GM19035 (cell line): ENCODE measurements around the gene HMG20B.
"Not testable (repeated sequence)": the region's sequence is repeated elsewhere in the genome, so short reads cannot be mapped to it uniquely, and the experiment has no call there.

ENCODE experiments used
- ATAC-seq: cut with Tn5 transposase; IDR thresholded peaks from one replicate; pipeline ENCODE4 v1.9.1; 2021; ENCODE audit not compliant: unreplicated experiment

The HMG20B gene

GRCh38 chr19:3572855-3573161 is at the start of gene HMG20B:
HMG20B (plus strand) TSS chr19:3572944; CDS start chr19:3573310, 366 bp downstream.
- no peak for ATAC-seq

- ATAC-seq: no peak
Measured at GRCh38 chr19:3523361-3524077, 49.2 kb upstream of the HMG20B start.

- no peak for ATAC-seq
Measured at GRCh38 chr19:3524078-3524842, 48.5 kb upstream of the HMG20B start.

- no peak for ATAC-seq
Measured at GRCh38 chr19:3524904-3525451, 47.8 kb upstream of the HMG20B start.

DNA sequence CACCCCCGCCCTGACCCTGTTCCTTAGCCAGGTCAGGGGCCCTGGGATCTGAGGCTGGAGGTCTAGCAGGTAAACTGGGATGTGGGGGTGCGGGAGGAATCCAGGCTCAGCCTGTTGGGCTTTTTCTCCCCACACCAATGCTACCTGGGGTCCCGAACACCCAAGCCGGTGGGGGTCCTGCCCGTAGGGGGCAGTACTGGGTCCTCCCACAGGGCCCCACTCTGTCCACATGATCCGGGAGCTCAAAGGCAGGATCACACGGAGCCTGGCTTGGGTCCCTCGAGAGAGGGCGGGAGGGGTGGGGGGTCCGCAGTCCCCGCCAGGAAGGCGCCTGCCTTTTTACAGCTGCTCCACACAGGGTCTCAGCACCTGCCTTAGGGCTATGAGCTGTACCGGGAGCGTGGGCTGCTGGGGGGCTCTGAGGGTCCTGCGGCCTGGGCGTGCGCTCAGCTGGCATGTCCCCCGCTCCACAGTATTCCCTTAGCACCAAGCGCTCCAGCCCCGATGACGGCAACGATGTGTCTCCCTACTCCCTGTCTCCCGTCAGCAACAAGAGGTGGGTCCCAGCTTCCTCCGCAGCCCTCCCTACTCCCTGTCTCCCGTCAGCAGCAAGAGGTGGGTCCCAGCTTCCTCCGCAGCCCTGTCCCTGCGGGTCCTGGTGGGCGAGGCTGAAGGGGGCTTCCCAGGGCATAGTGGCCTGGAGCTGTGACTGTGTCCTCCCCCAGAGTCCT is 46.1 kb upstream of the HMG20B start:
- ATAC-seq: no peak

DNA sequence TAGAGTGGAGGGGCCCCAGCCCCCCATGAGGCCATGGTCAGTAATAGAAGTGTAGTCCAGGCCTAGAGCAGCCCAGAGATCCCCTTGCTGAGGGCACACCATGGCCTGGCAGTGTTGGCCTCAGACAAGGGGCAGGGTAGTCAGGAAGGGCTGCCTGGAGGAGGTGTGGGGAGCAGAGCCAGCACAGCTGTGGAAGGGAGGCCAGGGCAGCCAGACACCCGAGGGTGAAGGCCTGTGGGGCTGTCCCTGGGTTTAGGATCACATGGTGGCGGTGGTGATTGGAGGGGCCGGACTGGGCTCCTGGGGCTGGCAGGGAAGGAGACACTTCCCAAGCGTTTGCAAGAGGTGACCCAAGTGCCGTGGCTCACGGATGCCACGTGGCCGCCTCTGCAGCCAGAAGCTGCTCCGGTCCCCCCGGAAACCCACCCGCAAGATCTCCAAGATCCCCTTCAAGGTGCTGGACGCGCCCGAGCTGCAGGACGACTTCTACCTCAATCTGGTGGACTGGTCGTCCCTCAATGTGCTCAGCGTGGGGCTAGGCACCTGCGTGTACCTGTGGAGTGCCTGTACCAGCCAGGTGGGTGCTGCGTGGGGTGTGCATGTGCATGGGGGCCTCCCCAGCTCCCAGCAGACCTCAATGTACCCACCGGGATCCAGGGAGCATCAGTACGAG is 45.4 kb upstream of the HMG20B start:
- no peak for ATAC-seq

- no peak for ATAC-seq
Measured at GRCh38 chr19:3528080-3528479, 44.7 kb upstream of the HMG20B start.

- no peak for ATAC-seq
Measured at GRCh38 chr19:3528539-3529211, 44.1 kb upstream of the HMG20B start.

- not testable (repeated sequence) for ATAC-seq
Measured at GRCh38 chr19:3529299-3529698, 43.4 kb upstream of the HMG20B start.

DNA sequence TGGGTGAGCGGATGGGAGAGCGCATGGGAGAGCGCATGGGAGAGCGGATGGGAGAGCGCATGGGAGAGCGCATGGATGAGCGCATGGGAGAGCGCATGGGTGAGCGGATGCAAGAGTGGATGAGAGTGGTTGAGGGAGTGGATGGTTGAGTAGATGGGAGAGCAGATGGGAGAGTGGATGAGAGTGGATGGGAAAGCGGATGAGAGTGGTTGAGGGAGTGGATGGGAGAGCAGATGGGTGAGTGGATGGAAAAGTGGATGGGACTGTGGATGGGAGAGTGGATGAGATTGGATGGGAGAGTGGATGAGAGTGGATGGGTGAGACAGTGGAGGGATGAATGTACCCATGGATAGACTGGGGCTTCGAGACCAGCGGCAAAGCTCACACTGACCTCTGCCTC is 42.4 kb upstream of the HMG20B start:
- ATAC-seq: no peak

- no peak for ATAC-seq
Measured at GRCh38 chr19:3531716-3532115, 41.0 kb upstream of the HMG20B start.

GRCh38 chr19:3532154-3532786 is 40.5 kb upstream of the HMG20B start:
- no peak for ATAC-seq

DNA sequence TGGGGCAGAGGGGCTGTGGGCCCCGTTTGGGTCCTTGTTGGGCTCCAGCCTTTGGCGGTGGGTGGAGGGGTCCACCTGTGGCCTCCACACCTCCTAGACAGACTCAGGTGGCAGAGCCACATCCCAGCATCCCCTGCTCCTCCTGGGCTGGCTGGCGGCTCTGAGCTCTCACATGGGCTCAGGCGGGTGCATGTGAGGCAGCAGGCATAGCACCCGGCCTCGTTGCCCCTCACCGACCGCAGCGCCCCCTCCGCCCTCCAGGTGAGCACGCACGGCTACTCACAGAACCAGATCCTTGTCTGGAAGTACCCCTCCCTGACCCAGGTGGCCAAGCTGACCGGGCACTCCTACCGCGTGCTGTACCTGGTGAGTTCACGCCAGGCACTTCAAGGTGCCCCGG is 39.7 kb upstream of the HMG20B start:
- ATAC-seq: no peak

DNA sequence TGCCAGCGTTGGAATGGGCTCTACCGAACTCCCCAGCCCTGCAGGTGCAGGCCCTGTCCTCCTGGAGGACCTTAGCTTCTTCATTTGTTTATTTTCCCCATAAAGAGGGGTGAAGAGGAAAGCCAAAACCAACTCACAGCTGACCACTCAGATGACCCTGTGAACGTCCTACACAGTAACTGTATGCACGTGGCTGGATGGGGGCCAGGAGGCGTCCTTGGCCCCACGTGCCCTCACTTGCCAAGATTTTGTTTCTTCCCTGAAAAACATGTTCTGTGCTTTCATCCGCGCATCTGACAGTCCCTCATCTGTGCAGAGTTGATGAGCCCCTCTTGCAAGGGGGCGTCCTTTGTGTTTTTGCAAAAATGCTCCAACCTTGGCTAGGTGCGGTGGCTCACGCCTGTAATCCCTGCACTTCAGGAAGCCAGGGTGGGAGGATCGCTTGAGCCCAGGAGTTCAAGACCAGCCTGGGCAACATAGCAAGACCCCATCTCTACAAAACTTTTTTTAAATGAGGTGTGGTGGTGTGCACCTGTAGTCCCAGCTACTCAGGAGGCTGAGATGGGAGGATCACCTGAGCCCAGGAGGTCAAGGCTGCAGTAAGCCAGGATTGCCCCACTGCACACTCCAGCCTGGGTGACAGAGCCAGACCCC is 39.1 kb upstream of the HMG20B start:
- no peak for ATAC-seq

DNA sequence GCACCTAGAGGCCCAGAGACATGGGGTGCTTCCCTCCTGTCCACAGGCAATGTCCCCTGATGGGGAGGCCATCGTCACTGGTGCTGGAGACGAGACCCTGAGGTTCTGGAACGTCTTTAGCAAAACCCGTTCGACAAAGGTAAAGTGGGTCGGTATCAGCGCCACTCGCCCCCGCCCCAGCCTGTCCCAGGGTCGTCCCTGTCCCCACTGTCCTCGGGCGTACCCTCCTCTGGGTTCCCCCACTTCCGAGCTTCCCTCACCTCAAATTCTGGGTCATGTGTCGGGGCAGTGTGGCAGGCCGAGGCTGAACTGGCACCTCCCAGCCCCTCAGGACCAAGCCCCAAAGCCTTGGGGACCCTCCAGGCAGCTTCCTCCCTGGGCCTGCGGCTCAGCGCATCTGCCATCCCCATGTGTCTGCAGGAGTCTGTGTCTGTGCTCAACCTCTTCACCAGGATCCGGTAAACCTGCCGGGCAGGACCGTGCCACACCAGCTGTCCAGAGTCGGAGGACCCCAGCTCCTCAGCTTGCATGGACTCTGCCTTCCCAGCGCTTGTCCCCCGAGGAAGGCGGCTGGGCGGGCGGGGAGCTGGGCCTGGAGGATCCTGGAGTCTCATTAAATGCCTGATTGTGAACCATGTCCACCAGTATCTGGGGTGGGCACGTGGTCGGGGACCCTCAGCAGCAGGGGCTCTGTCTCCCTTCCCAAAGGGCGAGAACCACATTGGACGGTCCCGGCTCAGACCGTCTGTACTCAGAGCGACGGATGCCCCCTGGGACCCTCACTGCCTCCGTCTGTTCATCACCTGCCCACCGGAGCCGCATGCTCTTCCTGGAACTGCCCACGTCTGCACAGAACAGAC is 38.1 kb upstream of the HMG20B start:
- ATAC-seq: no peak

- no peak for ATAC-seq
Measured at GRCh38 chr19:3535235-3535535, 37.6 kb upstream of the HMG20B start.

GRCh38 chr19:3535563-3535965 is 37.2 kb upstream of the HMG20B start:
- ATAC-seq: no peak

DNA sequence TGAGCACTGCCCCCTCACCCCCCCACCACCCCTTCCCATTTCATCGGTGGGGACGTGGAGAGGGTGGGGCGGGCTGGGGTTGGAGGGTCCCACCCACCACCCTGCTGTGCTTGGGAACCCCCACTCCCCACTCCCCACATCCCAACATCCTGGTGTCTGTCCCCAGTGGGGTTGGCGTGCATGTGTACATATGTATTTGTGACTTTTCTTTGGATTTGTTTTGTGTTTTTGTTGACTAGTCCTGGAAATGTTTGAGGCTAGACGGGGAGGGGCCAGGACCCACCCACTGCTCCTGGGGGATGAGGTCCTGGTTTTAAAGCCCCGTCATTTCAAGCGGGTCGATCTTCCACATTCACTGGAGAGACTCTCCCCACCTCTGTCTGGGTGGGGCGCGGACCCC is 36.8 kb upstream of the HMG20B start:
- no peak for ATAC-seq
